AML-193 (cell line): Measurements from ENCODE around the gene ZNF765.
"Not testable (repeated sequence)": the region's sequence is repeated elsewhere in the genome, so short reads cannot be mapped to it uniquely, and the experiment has no call there.

Experiments
- DNase-seq, 2 experiments: peaks; one replicate each; lab custom pipeline; 2025; lab: John Stamatoyannopoulos, UW

The ZNF765 gene

DNA sequence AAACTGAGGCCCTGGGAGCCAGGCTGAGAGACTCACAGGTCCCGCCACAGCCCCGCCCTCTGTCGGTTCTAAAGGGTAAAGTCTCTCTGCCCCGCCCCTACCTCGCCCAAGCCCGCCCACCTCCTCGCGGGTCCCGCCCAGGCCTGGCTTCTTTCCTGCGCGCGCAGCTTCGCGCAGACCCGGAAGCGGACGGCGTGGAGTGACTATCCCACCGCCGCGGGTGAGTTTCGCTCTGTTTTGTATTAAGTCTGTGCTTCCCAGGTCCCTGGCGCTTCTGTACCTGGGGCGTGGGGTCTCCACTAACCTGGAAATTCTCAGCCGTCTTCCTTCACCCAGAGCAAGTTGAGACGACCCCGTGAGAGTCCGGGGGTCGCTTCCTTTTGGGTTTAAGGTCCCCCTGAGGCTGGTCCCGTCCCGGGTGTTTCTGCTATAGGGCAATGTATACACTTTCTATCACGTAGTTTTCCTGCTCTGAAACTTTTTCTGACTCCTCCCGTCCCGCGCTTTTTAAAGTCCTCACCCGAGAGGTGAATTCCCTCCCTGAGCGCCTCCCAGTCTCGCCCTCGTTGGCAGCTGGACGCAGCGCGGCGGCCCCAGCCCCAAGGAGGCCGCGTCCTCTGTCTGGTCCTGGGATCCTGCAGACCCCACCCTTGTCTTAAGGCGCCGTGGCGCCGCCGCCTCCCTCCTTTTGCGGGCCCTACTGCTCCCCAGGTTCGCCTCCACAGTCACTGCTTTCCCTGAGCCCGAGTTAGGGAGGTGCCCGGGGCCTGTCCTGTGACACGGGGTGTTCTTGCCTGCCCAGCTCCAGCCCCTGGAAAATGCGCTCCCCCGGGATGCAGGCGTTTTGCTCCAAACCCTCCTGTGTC is at the start of gene ZNF765:
Gene ZNF765 (plus strand): TSS at position 176 of the 866 bp plus-strand sequence. CDS start 2,867 bp downstream, outside the sequence.
- DNase-seq = peak; percentile 66 to 79

DNA sequence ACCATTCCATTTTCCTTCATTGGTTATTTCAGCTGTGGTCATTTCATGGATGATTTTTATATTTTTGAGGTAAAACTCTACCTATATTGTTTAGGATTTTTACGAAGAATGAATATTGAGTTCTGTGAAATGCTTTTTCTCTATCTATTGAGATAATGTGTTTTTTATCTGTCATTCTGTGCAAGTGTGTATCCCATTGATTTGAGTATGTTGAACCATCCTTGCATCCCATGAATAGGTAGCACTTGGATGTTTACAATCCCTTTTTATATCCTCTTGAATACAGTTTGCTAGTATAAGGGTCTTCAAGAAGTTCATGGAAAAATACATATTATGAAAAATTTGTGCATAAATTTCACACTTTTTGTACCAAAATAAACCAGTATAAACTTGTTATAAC is 39.2 kb upstream of the ZNF765 start:
- DNase-seq = no peak

DNA sequence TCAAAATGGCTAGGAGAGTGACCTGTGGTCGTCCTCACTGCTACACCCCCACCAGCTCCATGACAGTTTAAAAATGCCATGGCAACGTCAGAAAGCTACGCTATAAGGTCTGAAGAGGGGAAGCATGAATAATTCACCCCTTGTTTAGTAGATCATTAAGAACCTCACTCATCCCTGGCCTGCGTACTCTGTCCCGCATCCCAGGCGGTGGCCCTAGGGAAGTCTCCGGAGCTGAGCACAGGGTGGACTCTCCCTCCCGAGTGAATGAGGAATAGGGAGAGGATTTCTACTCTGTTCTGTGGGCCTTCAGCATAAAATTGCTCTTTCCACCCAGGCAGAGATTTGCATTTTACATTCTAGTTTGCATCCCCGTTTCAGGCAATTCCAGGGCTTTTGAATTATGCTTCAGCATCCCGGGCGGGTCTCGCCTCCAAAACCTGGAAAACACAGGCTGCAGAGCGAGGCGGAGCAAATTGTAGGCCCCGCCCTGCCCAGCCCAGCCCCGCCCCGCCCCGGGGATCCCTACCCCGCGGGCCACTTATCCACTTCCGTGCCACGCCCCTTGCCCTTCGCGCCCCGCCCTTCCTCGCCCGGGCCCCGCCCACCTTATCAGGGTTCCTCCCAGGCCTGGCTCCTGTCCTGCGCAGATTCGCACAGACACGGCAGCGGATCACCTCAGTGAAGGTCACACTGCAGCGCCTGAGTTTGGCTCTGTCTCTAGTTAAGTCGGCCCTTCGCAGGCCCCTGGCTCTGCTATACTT is 36.9 kb upstream of the ZNF765 start:
- no peak for DNase-seq

DNA sequence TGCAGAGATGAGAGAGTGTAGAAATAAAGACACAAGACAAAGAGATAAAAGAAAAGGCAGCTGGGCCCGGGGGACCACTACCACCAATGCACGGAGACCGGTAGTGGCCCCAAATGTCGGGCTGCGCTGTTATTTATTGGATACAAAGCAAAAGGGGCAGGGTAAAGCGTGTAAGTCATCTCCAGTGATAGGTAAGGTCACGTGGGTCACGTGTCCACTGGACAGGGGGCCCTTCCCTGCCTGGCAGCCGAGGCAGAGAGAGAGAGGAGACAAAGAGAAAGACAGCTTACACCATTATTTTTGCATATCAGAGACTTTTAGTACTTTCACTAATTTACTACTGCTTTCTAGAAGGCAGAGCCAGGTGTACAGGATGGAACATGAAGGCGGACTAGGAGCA is 34.9 kb upstream of the ZNF765 start:
- DNase-seq = not testable (repeated sequence)

DNA sequence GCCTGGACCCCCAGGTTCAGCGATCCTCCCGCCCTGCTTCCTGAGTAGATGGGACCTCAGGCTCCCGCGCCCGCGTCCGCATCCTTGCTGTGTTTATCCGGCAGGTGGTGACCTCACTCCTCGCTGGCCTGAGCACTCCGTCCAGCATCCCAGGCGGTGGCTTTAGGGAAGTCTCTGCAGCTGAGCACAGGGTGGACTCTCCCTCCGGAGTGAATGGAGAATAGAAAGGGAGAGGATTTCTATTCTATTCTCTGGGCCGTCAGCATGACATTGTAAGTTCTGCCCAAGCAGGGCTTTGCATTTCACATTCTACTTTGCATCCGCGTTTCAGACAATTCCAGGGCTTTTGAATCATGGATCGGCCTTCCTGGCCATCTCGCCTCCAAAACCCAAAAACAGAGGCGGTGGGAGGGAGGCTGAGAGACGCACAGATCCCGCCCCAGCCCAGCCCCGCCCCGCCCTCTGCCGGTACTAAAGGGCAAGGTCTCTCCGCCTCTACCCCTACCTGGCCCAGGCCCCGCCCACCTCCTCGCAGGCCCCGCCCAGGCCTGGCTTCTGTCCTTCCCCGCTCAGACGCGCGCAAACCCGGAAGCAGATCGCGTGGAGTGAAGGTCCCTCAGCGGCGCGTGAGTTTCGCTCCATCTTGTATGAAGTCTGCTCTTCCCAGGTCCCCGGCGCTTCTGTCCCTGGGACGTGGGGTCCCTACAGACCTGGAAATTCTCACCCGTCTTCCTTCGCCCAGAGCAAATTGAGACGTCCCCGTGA is 29.6 kb upstream of the ZNF765 start, which contains the start of gene ZNF525:
Gene ZNF525 (plus strand): TSS at position 572 of the 765 bp plus-strand sequence. CDS start 6,577 bp downstream, outside the sequence.
- DNase-seq = peak; percentile 75 to 78

DNA sequence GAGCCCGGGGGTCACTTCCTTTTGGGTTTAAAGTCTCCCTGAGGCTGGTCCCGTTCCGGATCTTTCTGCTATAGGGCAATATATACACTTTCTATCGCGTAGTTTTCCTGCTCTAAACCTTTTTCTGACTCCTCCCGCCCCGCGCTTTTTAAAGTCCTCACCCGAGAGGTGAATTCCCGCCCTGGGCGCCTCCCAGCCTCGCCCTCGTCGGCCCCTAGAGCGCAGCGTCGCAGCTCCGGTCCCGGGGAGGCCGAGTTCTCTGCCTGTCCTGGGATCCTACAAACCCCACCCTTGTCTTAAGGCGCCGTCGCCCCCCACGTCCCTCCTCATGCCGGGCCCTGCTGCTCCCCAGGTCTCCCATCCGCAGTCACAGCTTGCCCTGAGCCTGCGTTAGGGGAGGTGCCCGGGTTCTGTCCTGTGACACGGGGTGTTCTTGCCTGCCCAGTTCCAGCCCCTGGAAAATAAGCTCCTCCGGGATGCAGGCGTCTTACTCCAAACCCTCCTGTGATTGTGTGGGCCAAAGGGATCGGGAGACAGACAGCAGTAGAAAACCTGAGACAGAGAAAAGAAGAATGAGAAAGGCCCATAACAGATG is 29.0 kb upstream of the ZNF765 start:
- peak; percentile 32 to 55 for DNase-seq

DNA sequence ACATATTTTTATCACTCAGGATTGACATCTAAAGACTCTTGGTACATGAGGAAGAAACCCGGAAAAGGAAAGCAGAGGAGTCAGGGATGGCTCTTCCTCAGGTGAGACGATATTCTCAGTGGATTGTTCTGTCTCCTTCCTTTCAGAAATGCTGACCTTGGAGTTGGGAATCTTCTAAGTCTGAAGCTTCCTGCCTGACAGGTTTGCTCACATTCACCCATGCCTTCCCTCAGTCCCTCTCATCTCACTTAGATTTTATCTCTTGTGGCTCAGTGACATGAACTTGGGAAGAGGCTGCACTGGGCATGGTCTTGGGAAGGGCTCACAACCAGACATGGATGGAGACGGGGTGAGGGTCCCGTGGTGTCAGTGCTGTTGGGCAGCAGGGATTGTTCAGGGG is 22.8 kb upstream of the ZNF765 start:
- DNase-seq = no peak

DNA sequence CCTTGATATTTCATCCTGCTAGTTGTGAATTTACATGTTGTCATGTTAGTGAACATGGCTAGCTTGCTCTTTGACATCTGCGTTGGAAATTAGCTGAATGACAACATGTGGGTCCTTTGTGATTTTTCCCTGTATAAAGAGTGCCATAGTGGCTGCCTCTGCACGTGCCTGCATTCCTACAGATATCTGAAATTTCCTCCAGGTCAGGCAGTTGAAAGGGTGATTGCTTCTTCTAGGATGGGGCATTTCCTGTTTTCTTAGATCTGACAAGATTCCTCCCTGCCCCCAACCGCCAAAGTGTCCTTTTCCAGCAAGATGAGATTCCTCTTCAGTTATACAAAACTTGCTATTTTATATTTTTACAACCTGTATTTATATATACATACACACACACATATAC is 20.7 kb upstream of the ZNF765 start:
- no peak for DNase-seq

DNA sequence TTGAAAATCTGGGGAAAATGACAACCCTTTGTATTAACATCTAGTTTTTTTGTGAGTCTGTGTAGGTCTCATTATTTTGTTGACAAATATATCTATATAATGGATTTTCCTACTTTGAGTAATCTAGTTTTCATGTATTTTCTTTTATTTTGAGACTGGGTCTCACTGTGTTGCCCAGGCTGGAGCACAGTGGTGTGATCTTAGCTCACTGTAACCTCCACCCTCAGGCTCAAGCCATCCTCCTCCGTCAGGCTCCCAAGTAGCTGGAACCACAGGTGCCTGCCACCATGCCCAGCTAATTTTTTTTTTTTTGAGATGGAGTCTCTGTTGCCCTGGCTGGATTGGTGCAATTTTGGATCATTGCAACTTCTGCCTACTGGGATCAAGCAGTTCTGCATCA is 20.2 kb upstream of the ZNF765 start:
- DNase-seq = no peak

DNA sequence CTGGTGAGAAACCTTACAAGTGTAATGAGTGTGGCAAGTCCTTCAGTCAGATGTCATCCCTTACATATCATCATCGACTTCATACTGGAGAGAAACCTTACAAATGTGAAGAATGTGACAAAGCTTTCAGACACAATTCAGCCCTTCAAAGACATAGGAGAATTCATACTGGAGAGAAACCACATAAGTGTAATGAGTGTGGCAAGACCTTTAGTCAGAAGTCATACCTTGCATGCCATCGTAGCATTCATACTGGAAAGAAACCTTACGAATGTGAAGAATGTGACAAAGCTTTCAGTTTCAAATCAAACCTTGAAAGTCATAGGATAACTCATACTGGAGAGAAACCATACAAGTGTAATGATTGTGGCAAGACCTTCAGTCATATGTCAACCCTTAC is 13.6 kb upstream of the ZNF765 start:
- no peak for DNase-seq

DNA sequence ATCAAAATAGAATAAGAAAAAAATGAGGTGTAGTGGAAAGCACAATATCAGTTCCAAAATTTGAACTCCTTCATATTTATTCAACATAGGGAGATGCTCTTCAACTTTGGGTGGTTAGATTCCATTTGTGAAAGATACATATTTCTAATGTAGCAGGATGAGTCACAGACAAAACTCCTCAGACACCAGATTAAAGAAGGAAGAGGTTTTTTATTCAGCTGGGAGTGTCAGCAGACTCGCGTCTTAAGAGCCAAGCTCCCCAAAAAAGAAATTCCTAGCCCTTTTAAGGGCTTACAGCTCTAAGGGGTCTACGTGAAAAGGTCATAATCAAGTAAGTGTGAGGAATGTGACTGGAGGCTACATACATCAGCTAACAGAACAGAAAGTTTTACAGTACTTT is 6.8 kb upstream of the ZNF765 start:
- DNase-seq = no peak

DNA sequence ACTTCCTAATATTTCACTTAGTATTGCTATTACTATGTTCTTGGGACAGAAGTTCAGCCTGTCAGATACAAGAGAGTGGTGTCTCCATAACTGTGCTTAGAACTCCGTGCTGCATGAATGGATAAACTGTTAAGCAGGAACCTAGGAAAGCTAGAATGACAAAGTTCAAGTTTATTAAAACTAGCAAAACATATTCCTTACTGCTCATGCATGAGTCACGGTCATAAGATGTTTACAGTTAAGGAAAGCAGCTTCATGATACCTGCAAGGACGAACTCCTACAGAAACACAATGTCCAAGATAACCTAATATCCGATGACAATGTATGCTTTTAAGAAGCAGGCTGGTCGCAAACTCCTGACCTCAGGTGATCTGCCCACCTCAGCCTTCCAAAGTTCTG is 6.0 kb upstream of the ZNF765 start:
- DNase-seq = no peak

DNA sequence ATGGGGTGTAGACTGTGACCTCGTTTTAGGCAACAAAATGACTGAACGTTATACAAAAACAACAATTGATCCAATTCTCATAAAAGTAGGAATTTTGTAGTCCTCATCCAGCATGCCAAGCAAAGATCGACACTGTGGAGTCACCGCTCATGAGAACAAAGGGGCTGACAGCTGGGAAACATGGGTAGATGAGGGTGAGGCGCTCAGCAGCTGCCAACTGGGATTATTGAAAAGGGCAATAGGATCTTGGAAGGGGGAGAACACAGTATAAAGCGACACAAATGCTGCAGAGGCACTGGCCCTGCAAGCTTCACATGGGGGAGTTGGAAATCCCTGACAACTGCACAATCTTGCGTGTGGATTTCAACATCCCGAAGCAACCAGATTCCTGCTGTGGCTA is 5.4 kb upstream of the ZNF765 start:
- DNase-seq = no peak

DNA sequence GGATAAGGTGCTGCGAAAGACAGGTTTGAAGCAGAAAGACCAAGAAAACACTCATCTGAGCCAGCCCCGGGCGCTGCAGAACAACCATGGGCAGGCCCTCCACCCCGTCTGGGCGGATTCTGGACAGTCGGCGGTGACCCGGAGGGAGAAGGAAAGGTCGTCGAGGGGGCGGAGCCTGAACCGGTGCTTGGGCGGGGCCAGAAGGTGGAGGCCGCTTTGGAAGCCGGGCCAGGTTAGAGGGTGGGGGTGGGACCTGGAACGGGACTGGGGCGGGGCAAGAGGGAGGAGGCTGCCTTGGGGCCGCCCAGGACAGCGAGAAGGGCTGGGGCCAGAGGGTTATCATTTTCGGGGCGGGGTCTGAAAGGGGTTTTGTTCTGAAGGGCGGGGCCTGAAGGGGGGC is 5.0 kb upstream of the ZNF765 start:
- no peak for DNase-seq

DNA sequence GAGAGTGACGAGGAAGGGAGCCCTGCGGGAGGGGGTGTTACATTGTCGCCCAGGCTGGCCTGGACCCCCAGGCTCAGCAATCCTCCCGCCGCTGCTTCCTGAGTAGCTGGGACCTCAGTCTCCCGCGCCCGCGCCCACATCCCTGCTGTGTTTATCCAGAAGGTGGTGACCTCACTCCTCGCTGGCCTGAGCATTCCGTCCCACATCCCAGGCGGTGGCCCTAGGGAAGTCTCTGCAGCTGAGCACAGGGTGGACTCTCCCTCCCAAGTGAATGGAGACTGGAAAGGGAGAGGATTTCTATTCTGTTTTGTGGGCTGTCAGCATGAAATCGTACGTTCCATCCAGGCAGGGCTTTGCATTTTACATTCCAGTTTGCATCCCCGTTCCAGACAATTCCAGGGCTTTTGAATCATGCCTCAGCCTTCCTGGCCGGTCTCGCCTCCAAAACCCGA is 401 bp upstream of the ZNF765 start:
- no peak for DNase-seq

DNA sequence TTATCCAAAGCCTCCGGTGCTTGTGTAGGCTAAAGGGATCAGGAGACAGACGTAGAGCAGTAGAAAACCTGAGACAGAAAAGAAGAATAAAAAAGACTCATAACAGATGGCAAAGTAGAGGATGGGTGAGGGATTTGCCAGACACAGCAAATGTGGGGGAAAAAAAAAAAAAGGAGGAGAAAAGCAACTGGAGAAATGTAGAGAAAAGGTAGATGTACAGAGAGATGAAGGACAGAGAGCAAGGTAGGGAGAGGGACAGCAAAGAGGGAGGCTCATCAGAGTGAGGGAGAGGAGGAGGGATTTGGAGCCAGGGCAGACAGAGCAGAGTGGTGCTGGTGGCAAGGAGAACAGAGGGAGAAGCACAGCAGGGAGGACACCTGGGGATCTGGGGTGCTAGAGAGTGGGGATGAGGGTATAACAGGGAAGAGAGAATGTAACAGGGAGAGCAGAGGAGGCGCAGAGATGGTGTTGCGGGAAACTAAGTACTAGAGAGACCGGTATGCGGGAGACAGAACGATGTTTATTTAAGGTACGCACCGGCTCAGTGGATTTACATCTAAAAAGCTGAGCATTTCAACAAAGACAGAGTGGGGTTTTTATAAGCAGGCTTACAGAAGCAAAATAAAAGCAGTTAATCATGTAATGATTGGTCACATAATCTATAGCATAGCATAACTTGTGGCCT is 1.0 kb downstream of the ZNF765 start:
- not testable (repeated sequence) for DNase-seq

DNA sequence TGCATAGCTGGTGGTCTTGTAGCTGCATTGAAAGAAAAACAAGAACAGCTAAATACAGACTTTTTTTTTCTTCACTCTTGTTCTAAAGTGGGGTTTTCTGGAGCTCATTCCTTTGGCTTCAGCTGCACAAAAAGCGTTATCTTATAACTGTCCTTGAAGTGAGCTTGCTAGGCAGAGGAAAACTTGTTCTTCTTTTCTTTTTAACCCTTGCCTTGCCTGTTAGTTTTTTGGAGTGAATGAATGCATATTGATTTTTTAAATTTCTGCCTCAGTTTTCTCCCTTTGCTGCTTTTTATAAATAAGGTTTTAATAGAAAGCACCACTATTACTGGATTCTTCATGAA is 1.5 kb downstream of the ZNF765 start:
- no peak for DNase-seq

DNA sequence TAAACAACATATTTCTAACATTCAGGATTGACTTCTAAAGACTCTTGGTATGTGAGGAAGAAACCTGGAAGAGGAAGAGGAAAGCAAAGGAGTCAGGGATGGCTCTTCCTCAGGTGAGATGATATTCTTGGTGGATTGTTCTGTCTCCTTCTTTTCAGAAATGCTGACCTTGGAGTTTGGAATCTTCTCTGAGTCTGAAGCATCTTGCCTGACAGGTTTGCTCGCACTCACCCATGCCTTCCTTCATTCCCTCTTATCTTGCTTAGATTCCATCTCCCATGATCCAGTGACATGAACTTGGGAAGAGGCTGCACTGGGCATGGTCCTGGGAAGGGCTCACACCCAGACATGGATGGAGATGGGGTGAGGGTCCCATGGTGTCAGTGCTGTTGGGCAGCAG is 3.0 kb downstream of the ZNF765 start:
- not testable (repeated sequence) for DNase-seq

DNA sequence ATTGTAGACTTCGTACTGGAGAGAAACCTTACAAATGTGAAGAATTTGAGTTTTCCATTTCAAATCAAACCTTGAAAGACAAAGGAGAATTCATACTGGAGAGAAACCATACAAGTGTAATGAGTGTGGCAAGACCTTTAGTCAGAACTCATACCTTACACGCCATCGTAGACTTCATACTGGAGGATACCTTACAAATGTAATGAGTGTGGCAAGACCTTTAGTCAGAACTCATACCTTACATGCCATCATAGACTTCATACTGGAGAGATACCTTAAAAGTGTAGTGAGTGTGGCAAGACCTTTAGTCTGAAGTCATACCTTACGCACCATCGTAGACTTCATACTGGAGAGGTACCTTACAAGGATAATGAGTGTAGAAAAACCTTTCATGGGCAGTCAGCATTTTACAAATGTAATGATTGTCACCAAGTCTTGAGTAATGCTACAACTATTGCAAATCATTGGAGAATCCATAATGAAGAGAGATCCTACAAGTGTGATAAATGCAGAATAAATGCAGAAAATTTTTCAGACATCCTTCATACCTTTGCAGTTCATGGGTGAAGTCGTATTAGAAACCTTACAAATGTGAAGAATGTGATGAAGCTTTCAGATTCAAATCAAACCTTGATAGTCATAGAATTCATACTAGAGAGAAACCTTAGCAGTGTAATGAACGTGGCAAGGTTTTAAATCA is 14.7 kb downstream of the ZNF765 start:
- DNase-seq = no peak

DNA sequence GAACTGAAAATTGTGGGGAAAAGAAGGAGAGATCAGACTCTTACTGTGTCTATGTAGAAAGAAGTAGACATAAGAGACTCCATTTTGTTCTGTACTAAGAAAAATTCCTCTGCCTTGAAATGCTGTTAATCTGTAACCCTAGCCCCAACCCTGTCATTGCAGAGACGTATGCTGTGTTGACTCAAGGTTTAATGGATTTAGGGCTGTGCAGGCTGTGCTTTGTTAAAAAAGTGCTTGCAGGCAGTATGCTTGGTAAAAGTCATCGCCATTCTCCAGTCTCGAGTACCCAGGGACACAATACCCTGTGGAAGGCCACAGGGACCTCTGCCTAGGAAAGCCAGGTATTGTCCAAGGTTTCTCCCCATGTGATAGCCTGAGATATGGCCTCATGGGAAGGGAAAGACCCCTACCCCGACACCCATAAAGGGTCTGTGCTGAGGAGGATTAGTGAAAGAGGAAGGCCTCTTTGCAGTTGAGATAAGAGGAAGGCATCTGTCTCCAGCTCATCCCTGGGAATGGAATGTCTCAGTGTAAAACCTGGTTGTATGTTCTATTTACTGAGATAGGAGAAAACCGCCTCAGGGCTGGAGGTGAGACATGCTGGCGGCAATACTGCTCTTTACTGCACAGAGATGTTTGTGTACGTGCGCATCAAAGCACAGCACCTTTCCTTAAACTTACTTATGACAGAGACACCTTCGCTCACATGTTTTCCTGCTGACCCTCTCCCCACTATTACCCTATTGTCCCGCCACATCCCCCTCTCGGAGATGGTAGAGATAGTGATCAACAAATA is 25.8 kb downstream of the ZNF765 start:
- not testable (repeated sequence) for DNase-seq
